Measurements from ENCODE around the gene ITPKC.

GRCh38 chr19:40780582-40780981, 63.7 kb downstream of the ITPKC start:
- TF ChIP-seq POLR2A (IDR thresholded peaks at IDR 0.05; ENCODE audit: low read depth, low read length): no peak
- TF ChIP-seq TAF1 (IDR thresholded peaks at IDR 0.05; ENCODE audit: borderline replicate concordance, low read depth, low read length): no peak
- no peak for TF ChIP-seq POLR2AphosphoS5 (IDR thresholded peaks at IDR 0.05; ENCODE audit: low read depth, low read length)

Measured in GM12892 (cell line).